DOHH2 (cell line): ENCODE data around the gene PRRG1.
"Not testable (repeated sequence)": the region's sequence is repeated elsewhere in the genome, so short reads cannot be mapped to it uniquely, and the experiment has no call there.

Source experiments
- H3F3A ChIP-seq: fragments of 200-600 bp; sonication (generic), shearing (Covaris generic); 2 replicates; pipeline ENCODE4 v1.6.0; 2016; ENCODE audit warnings: antibody characterized with exemption, mild to moderate bottlenecking; ENCODE audit not compliant: control insufficient read depth, insufficient read depth
- H3K27ac ChIP-seq: fragments of 200-600 bp; sonication (generic); 2 replicates; pipeline ENCODE4 v1.5.1; 2014; ENCODE audit warnings: low read depth, mild to moderate bottlenecking, low read length, moderate library complexity
- H3K27me3 ChIP-seq: fragments of 200-600 bp; sonication (generic); 2 replicates; pipeline ENCODE4 v1.6.1; 2014; ENCODE audit warnings: mild to moderate bottlenecking, low read length, mixed read lengths; ENCODE audit not compliant: control insufficient read depth
- H3K36me3 ChIP-seq: fragments of 200-600 bp; sonication (generic); 2 replicates; pipeline ENCODE4 v1.6.1; 2014; ENCODE audit warnings: mild to moderate bottlenecking, low read length, moderate library complexity, mixed read lengths; ENCODE audit not compliant: control insufficient read depth
- H3K4me1 ChIP-seq: fragments of 200-600 bp; sonication (generic); 2 replicates; pipeline ENCODE4 v1.6.1; 2014; ENCODE audit warnings: mild to moderate bottlenecking, low read length, mixed read lengths; ENCODE audit not compliant: control insufficient read depth
- H3K4me2 ChIP-seq: fragments of 200-600 bp; sonication (generic); 2 replicates; pipeline ENCODE4 v1.6.0; 2014; ENCODE audit warnings: mild to moderate bottlenecking, low read length, moderate library complexity
- H3K4me3 ChIP-seq: fragments of 200-600 bp; sonication (generic); 2 replicates; pipeline ENCODE4 v1.5.1; 2014; ENCODE audit warnings: mild to moderate bottlenecking, low read length, mixed read lengths
- H3K79me2 ChIP-seq: fragments of 200-600 bp; sonication (generic); 2 replicates; pipeline ENCODE4 v1.6.1; 2014; ENCODE audit warnings: mild to moderate bottlenecking, low read length, mixed read lengths; ENCODE audit not compliant: control insufficient read depth
- H3K9me2 ChIP-seq: fragments of 200-600 bp; sonication (generic); replicated peaks from 2 replicates; pipeline ENCODE4 v1.6.1; 2014; ENCODE audit warnings: mild to moderate bottlenecking, low read length, mixed read lengths; ENCODE audit not compliant: control insufficient read depth
- H3K9me3 ChIP-seq: fragments of 200-600 bp; sonication (generic); 2 replicates; pipeline ENCODE4 v1.6.1; 2014; ENCODE audit warnings: antibody characterized with exemption, low read length, mixed read lengths; ENCODE audit not compliant: control insufficient read depth, insufficient read depth
- H4K20me1 ChIP-seq: fragments of 200-600 bp; sonication (generic); 2 replicates; pipeline ENCODE4 v1.6.0; 2014; ENCODE audit warnings: low read depth, mild to moderate bottlenecking, antibody characterized with exemption, low read length, moderate library complexity; ENCODE audit not compliant: control insufficient read depth, insufficient read depth
- CTCF ChIP-seq: fragments of 200-600 bp; sonication (generic); IDR thresholded peaks from one replicate; pipeline ENCODE4 v1.5.1; 2014; ENCODE audit warnings: antibody characterized with exemption, mild to moderate bottlenecking, low read depth, low read length; ENCODE audit not compliant: poor library complexity, severe bottlenecking
- EZH2phosphoT487 ChIP-seq: fragments of 200-600 bp; sonication (generic); IDR thresholded peaks from 2 replicates; pipeline ENCODE4 v1.6.1; 2017; ENCODE audit warnings: borderline replicate concordance, mild to moderate bottlenecking, antibody characterized with exemption, low read length, moderate library complexity, mixed read lengths

The PRRG1 gene

GRCh38 chrX:37474478-37474877 lies 125.3 kb downstream of the PRRG1 start:
- H3K9me3 ChIP-seq: no peaks in the 10 kb centered on the region
- no peaks in the 10 kb centered on the region for H3K27me3 ChIP-seq
- no peak overlapping the region for H3K4me3 ChIP-seq
- H4K20me1 ChIP-seq: no peaks in the 10 kb centered on the region
- no peak overlapping the region for H3K27ac ChIP-seq
- no peak for TF ChIP-seq EZH2phosphoT487
- TF ChIP-seq CTCF: no peak
- H3K79me2 ChIP-seq: no peaks in the 10 kb centered on the region
- H3K4me2 ChIP-seq: no peak overlapping the region
- no peaks in the 10 kb centered on the region for H3K9me2 ChIP-seq
- H3K4me1 ChIP-seq: no peaks in the 10 kb centered on the region
- H3K36me3 ChIP-seq: no peaks in the 10 kb centered on the region
- H3F3A ChIP-seq: no peaks in the 10 kb centered on the region

- H3K27ac ChIP-seq: no peak overlapping the region
- H3K4me3 ChIP-seq: no peak overlapping the region
- H3K79me2 ChIP-seq: no peaks in the 10 kb centered on the region
- TF ChIP-seq CTCF (no peak), EZH2phosphoT487 (no peak)
- no peaks in the 10 kb centered on the region for H3F3A ChIP-seq
- H3K27me3 ChIP-seq: no peaks in the 10 kb centered on the region
- H3K9me2 ChIP-seq: no peaks in the 10 kb centered on the region
- no peaks in the 10 kb centered on the region for H3K4me1 ChIP-seq
- no peaks in the 10 kb centered on the region for H3K36me3 ChIP-seq
- no peak overlapping the region for H3K4me2 ChIP-seq
- no peaks in the 10 kb centered on the region for H3K9me3 ChIP-seq
- no peaks in the 10 kb centered on the region for H4K20me1 ChIP-seq
Observed at GRCh38 chrX:37476571-37477170, 127.5 kb downstream of the PRRG1 start.

GRCh38 chrX:37484335-37484734 lies 135.2 kb downstream of the PRRG1 start:
- not testable (repeated sequence) for H3K4me2 ChIP-seq, H3F3A ChIP-seq, H3K79me2 ChIP-seq, H4K20me1 ChIP-seq, H3K27ac ChIP-seq, H3K27me3 ChIP-seq, H3K36me3 ChIP-seq, H3K9me3 ChIP-seq, H3K4me3 ChIP-seq, H3K4me1 ChIP-seq, H3K9me2 ChIP-seq

GRCh38 chrX:37485429-37485828 lies 136.3 kb downstream of the PRRG1 start:
- no peaks in the 10 kb centered on the region for H3K4me1 ChIP-seq
- H3K27ac ChIP-seq: no peak overlapping the region
- no peaks in the 10 kb centered on the region for H3K9me2 ChIP-seq
- no peak overlapping the region for H3K4me2 ChIP-seq
- no peaks in the 10 kb centered on the region for H3K27me3 ChIP-seq
- H3F3A ChIP-seq: no peaks in the 10 kb centered on the region
- no peaks in the 10 kb centered on the region for H3K36me3 ChIP-seq
- no peaks in the 10 kb centered on the region for H3K79me2 ChIP-seq
- TF ChIP-seq CTCF (no peak), EZH2phosphoT487 (no peak)
- H4K20me1 ChIP-seq: no peaks in the 10 kb centered on the region
- H3K9me3 ChIP-seq: no peaks in the 10 kb centered on the region
- no peak overlapping the region for H3K4me3 ChIP-seq
